Neural cell (in vitro differentiated cells): ENCODE results near the gene MRPL21.

Experiments
- CTCF ChIP-seq: fragments of 450-650 bp; IDR thresholded peaks from 2 replicates; pipeline ENCODE4 v1.5.1; 2014; ENCODE audit warnings: antibody characterized with exemption, mild to moderate bottlenecking, moderate library complexity; ENCODE audit not compliant: poor library complexity, severe bottlenecking
- POLR2AphosphoS5 ChIP-seq: IDR thresholded peaks from 2 replicates; pipeline ENCODE4 v1.6.1; 2012
- RAD21 ChIP-seq: fragments of 450-650 bp; conservative IDR thresholded peaks from 2 replicates; pipeline ENCODE4 v1.6.1; 2014; ENCODE audit warnings: antibody characterized with exemption, mild to moderate bottlenecking, moderate library complexity

- TF ChIP-seq CTCF (no peak), POLR2AphosphoS5 (no peak), RAD21 (no peak)
These were observed 6.2 kb downstream of the MRPL21 start for GRCh38 chr11:68897441-68897840.
